ENCODE measurements around the gene GOLGA8B. TPM values are rescaled to one million over a fixed set of nuclear protein-coding genes. Genes with fewer than 3 reads are reported as not detected.
"Not testable (repeated sequence)": the region's sequence is repeated elsewhere in the genome, so short reads cannot be mapped to it uniquely, and the experiment has no call there.

GOLGA8B gene
- polyA plus RNA-seq, 1 donor (not counting 4 experiments of a cell fraction or from before 2014, with no cell fraction given) = 49.5 TPM

GRCh38 chr15:34554126-34554525 lies 29.3 kb downstream of the GOLGA8B start:
- H3K9me1 ChIP-seq (ENCODE audit: control insufficient read depth, extremely low read depth, insufficient read depth, low read length); dilution Hi-C loops (cut with MboI; ENCODE audit: extremely low pct_ligation_motif_present, low sequenced_read_pairs); H3K4me3 ChIP-seq (ENCODE audit: control insufficient read depth in 2 of 3, extremely low read depth in 1 of 3, insufficient read depth in 2 of 3, low read depth in 1 of 3, low read length in 3 of 3); H3K27ac ChIP-seq (ENCODE audit: control insufficient read depth, insufficient read depth, low read length); H3K9me3 ChIP-seq (ENCODE audit: control insufficient read depth, low read depth, low read length); DNase-seq (ENCODE audit: low read depth, low spot score); H2AFZ ChIP-seq (ENCODE audit: control insufficient read depth, low read length); H3K9ac ChIP-seq (ENCODE audit: control insufficient read depth, extremely low read depth, insufficient read depth, low read length); H4K20me1 ChIP-seq (ENCODE audit: control insufficient read depth, extremely low read depth, insufficient read depth, low read length); FAIRE-seq; H3K36me3 ChIP-seq (ENCODE audit: control insufficient read depth in 2 of 2, extremely low read depth in 1 of 2, insufficient read depth in 2 of 2, low read length in 2 of 2); H3K4me2 ChIP-seq (ENCODE audit: control insufficient read depth, extremely low read depth, insufficient read depth, low read depth, low read length); H3K4me1 ChIP-seq (ENCODE audit: control insufficient read depth, extremely low read depth, insufficient read depth, low read length); H3K79me2 ChIP-seq (ENCODE audit: control insufficient read depth, insufficient read depth, low read length); H3K27me3 ChIP-seq (ENCODE audit: control insufficient read depth, extremely low read depth, insufficient read depth, low read length): not testable (repeated sequence)

- DNase-seq (ENCODE audit: low read depth, low spot score); H3K4me1 ChIP-seq (ENCODE audit: control insufficient read depth, extremely low read depth, insufficient read depth, low read length); H3K36me3 ChIP-seq (ENCODE audit: control insufficient read depth in 2 of 2, extremely low read depth in 1 of 2, insufficient read depth in 2 of 2, low read length in 2 of 2); H3K27me3 ChIP-seq (ENCODE audit: control insufficient read depth, extremely low read depth, insufficient read depth, low read length); H3K27ac ChIP-seq (ENCODE audit: control insufficient read depth, insufficient read depth, low read length); H2AFZ ChIP-seq (ENCODE audit: control insufficient read depth, low read length); H3K4me3 ChIP-seq (ENCODE audit: control insufficient read depth in 2 of 3, extremely low read depth in 1 of 3, insufficient read depth in 2 of 3, low read depth in 1 of 3, low read length in 3 of 3); H4K20me1 ChIP-seq (ENCODE audit: control insufficient read depth, extremely low read depth, insufficient read depth, low read length); H3K79me2 ChIP-seq (ENCODE audit: control insufficient read depth, insufficient read depth, low read length); H3K9me1 ChIP-seq (ENCODE audit: control insufficient read depth, extremely low read depth, insufficient read depth, low read length); H3K9ac ChIP-seq (ENCODE audit: control insufficient read depth, extremely low read depth, insufficient read depth, low read length); dilution Hi-C loops (cut with MboI; ENCODE audit: extremely low pct_ligation_motif_present, low sequenced_read_pairs); H3K4me2 ChIP-seq (ENCODE audit: control insufficient read depth, extremely low read depth, insufficient read depth, low read depth, low read length); H3K9me3 ChIP-seq (ENCODE audit: control insufficient read depth, low read depth, low read length): not testable (repeated sequence)
- peak; percentile 13 for FAIRE-seq
These were observed 33.3 kb downstream of the GOLGA8B start for GRCh38 chr15:34550129-34550528.

- H3K9ac ChIP-seq (ENCODE audit: control insufficient read depth, extremely low read depth, insufficient read depth, low read length); H3K36me3 ChIP-seq (ENCODE audit: control insufficient read depth in 2 of 2, extremely low read depth in 1 of 2, insufficient read depth in 2 of 2, low read length in 2 of 2); H4K20me1 ChIP-seq (ENCODE audit: control insufficient read depth, extremely low read depth, insufficient read depth, low read length); dilution Hi-C loops (cut with MboI; ENCODE audit: extremely low pct_ligation_motif_present, low sequenced_read_pairs); H3K4me3 ChIP-seq (ENCODE audit: control insufficient read depth in 2 of 3, extremely low read depth in 1 of 3, insufficient read depth in 2 of 3, low read depth in 1 of 3, low read length in 3 of 3); FAIRE-seq; H3K4me1 ChIP-seq (ENCODE audit: control insufficient read depth, extremely low read depth, insufficient read depth, low read length); DNase-seq (ENCODE audit: low read depth, low spot score); H3K4me2 ChIP-seq (ENCODE audit: control insufficient read depth, extremely low read depth, insufficient read depth, low read depth, low read length); H3K27me3 ChIP-seq (ENCODE audit: control insufficient read depth, extremely low read depth, insufficient read depth, low read length); H3K27ac ChIP-seq (ENCODE audit: control insufficient read depth, insufficient read depth, low read length); H2AFZ ChIP-seq (ENCODE audit: control insufficient read depth, low read length); H3K9me3 ChIP-seq (ENCODE audit: control insufficient read depth, low read depth, low read length); H3K79me2 ChIP-seq (ENCODE audit: control insufficient read depth, insufficient read depth, low read length); H3K9me1 ChIP-seq (ENCODE audit: control insufficient read depth, extremely low read depth, insufficient read depth, low read length): not testable (repeated sequence)
These were observed 34.1 kb downstream of the GOLGA8B start for GRCh38 chr15:34549381-34549809.

DNA sequence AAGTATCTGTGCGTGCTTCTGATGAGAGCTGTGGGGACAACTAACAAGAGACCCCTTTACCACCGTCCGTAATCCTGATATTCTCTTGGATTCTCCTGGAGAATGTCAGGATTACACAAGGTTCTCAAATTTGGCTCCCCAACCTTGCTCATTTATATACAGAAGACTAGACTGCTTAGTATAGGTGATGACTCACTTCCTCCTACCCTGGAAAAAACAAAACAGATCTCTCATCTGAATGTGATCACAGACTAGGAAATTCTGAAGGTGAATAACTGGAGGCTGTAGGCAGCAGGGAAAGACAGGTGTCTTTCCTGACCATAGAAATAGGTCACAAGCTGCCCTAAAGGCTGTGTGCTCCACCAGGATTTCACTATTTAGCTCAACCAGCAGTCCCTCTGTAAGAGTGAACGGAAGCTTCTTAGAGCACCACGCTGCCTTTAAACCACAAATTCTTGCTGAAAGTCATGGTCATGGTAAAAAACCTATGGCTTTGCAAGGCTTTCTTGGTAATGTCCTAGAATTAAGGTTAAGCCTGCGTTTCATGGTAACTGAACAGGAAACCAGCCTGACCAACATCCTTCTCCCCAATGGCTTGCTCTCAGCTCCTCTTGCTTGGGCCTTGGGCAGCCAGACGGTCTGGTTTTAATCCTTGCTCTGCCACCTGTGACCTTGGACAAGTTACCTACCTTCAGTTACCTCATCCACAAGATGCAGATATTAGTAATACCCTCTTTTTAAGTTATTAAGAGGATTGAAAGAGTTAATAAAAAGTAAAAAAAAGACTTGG lies 39.4 kb downstream of the GOLGA8B start:
- H3K79me2 ChIP-seq (ENCODE audit: control insufficient read depth, insufficient read depth, low read length); dilution Hi-C loops (cut with MboI; ENCODE audit: extremely low pct_ligation_motif_present, low sequenced_read_pairs); H3K4me3 ChIP-seq (ENCODE audit: control insufficient read depth in 2 of 3, extremely low read depth in 1 of 3, insufficient read depth in 2 of 3, low read depth in 1 of 3, low read length in 3 of 3); H3K4me1 ChIP-seq (ENCODE audit: control insufficient read depth, extremely low read depth, insufficient read depth, low read length); H3K4me2 ChIP-seq (ENCODE audit: control insufficient read depth, extremely low read depth, insufficient read depth, low read depth, low read length); H3K36me3 ChIP-seq (ENCODE audit: control insufficient read depth in 2 of 2, extremely low read depth in 1 of 2, insufficient read depth in 2 of 2, low read length in 2 of 2); H3K27ac ChIP-seq (ENCODE audit: control insufficient read depth, insufficient read depth, low read length); H3K9me1 ChIP-seq (ENCODE audit: control insufficient read depth, extremely low read depth, insufficient read depth, low read length); H2AFZ ChIP-seq (ENCODE audit: control insufficient read depth, low read length); H3K27me3 ChIP-seq (ENCODE audit: control insufficient read depth, extremely low read depth, insufficient read depth, low read length); H3K9ac ChIP-seq (ENCODE audit: control insufficient read depth, extremely low read depth, insufficient read depth, low read length); H4K20me1 ChIP-seq (ENCODE audit: control insufficient read depth, extremely low read depth, insufficient read depth, low read length); DNase-seq (ENCODE audit: low read depth, low spot score); H3K9me3 ChIP-seq (ENCODE audit: control insufficient read depth, low read depth, low read length): not testable (repeated sequence)
- FAIRE-seq = peak; percentile 81

DNA sequence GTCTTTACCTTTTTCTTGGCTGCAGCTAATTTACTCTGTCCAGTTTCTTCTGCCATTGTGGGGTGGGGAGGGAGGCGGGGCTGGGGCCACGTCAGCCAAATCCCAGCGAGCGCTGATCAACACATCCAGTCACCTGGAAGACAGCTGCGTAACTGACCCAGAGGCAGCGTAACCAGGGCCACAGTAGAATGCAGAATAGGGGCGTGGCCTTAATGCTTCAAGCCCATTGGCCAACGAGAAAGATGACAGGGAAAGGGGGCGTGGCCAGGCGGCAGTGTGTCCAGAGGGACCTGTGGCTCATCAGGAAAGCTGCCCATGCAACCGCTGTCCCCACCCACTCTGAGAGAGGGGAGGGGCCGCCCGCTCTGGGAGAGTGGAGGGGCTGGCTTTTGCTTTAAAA lies 47.6 kb downstream of the GOLGA8B start:
- DNase-seq (ENCODE audit: low read depth, low spot score); H3K36me3 ChIP-seq (ENCODE audit: control insufficient read depth in 2 of 2, extremely low read depth in 1 of 2, insufficient read depth in 2 of 2, low read length in 2 of 2); H3K4me1 ChIP-seq (ENCODE audit: control insufficient read depth, extremely low read depth, insufficient read depth, low read length); H3K9me1 ChIP-seq (ENCODE audit: control insufficient read depth, extremely low read depth, insufficient read depth, low read length); H3K27me3 ChIP-seq (ENCODE audit: control insufficient read depth, extremely low read depth, insufficient read depth, low read length); H4K20me1 ChIP-seq (ENCODE audit: control insufficient read depth, extremely low read depth, insufficient read depth, low read length); H3K4me2 ChIP-seq (ENCODE audit: control insufficient read depth, extremely low read depth, insufficient read depth, low read depth, low read length); H3K79me2 ChIP-seq (ENCODE audit: control insufficient read depth, insufficient read depth, low read length); dilution Hi-C loops (cut with MboI; ENCODE audit: extremely low pct_ligation_motif_present, low sequenced_read_pairs); FAIRE-seq; H2AFZ ChIP-seq (ENCODE audit: control insufficient read depth, low read length); H3K9ac ChIP-seq (ENCODE audit: control insufficient read depth, extremely low read depth, insufficient read depth, low read length); H3K27ac ChIP-seq (ENCODE audit: control insufficient read depth, insufficient read depth, low read length); H3K9me3 ChIP-seq (ENCODE audit: control insufficient read depth, low read depth, low read length); H3K4me3 ChIP-seq (ENCODE audit: control insufficient read depth in 2 of 3, extremely low read depth in 1 of 3, insufficient read depth in 2 of 3, low read depth in 1 of 3, low read length in 3 of 3): not testable (repeated sequence)
